ENCODE measurements around the gene ANKRD18A. TPM values are rescaled to one million over a fixed set of nuclear protein-coding genes. Genes with fewer than 3 reads are reported as not detected.
A peak's percentile ranks its signal among the peaks of the same experiment; 100 is the strongest.

The ANKRD18A gene
- total RNA-seq, result 10 to 100 TPM in 2 of 6 donors, 1 to 10 TPM in 2, under 1 TPM in 2; 0.67 to 14.4 (median 1.8) TPM

- no peaks in the 10 kb centered on the region for H3K9me3 ChIP-seq
- ATAC-seq (ENCODE audit: low FRiP score in 2 of 2) (peak; percentile 88 to 97), DNase-seq (peak; percentile 92 to 95)
- peaks cover 0 to 26% (median 4%) of the 10 kb centered on the region in 4 donors for H3K27me3 ChIP-seq
- H3K4me1 ChIP-seq, result peaks cover 14 to 33% (median 23%) of the 10 kb centered on the region in 4 donors
- TF ChIP-seq POLR2AphosphoS5 (IDR thresholded peaks at IDR 0.05), result no peak
- peak; percentile 26 to 82 (median 60) for TF ChIP-seq CTCF (IDR thresholded peaks at IDR 0.05)
- 0 to 2% methylated on average over 2 to 22 of the region's 76 CpGs for WGBS, 2 donors
- peak within 1 kb of the TSS; percentile 7 to 56 (median 47) for H3K4me3 ChIP-seq
- H3K27ac ChIP-seq, result peak within 1 kb of the TSS; percentile 42 to 82 (median 46)
- no peaks in the 10 kb centered on the region for H3K36me3 ChIP-seq
Observed at GRCh38 chr9:38620483-38621433, at the start of gene ANKRD18A. ANKRD18A (minus strand) TSS chr9:38620596; CDS start chr9:38620285, 311 bp downstream.

GRCh38 chr9:38668791-38669466, 48.5 kb upstream of the ANKRD18A start:
- no peak overlapping the region for H3K4me3 ChIP-seq
- no peaks in the 10 kb centered on the region for H3K9me3 ChIP-seq
- WGBS, 2 donors, result 94% methylated on average over 9 to 10 of the region's 10 CpGs
- TF ChIP-seq POLR2AphosphoS5 (IDR thresholded peaks at IDR 0.05), result no peak
- TF ChIP-seq CTCF (IDR thresholded peaks at IDR 0.05), result no peak
- no peak for TF ChIP-seq EP300 (IDR thresholded peaks at IDR 0.05)
- TF ChIP-seq POLR2A (IDR thresholded peaks at IDR 0.05), result no peak
- no peak for ATAC-seq (ENCODE audit: low FRiP score in 2 of 2)
- peaks cover 0 to 9% (median 8%) of the 10 kb centered on the region in 4 donors for H3K4me1 ChIP-seq
- H3K27ac ChIP-seq, result no peak overlapping the region
- H3K27me3 ChIP-seq, result no peaks in the 10 kb centered on the region
- H3K36me3 ChIP-seq, result no peaks in the 10 kb centered on the region
- DNase-seq, result no peak

- Histone ChIP-seq H3K9me3 (no peaks in the 10 kb centered on the region), H3K36me3 (no peaks in the 10 kb centered on the region), H3K27ac (no peak overlapping the region), H3K27me3 (no peaks in the 10 kb centered on the region), H3K4me1 (no peaks in the 10 kb centered on the region), H3K4me3 (no peak overlapping the region)
- TF ChIP-seq EP300 (IDR thresholded peaks at IDR 0.05) (no peak), POLR2AphosphoS5 (IDR thresholded peaks at IDR 0.05) (no peak), CTCF (IDR thresholded peaks at IDR 0.05) (no peak), POLR2A (IDR thresholded peaks at IDR 0.05) (no peak)
- DNase-seq, result no peak
- 63 to 64% methylated on average over 8 of the region's 8 CpGs for WGBS, 2 donors
- no peak for ATAC-seq (ENCODE audit: low FRiP score in 2 of 2)
Observed at GRCh38 chr9:38662763-38663593, 42.6 kb upstream of the ANKRD18A start.

- H3K36me3 ChIP-seq, result no peaks in the 10 kb centered on the region
- TF ChIP-seq POLR2AphosphoS5 (IDR thresholded peaks at IDR 0.05), result no peak
- no peak for TF ChIP-seq POLR2A (IDR thresholded peaks at IDR 0.05)
- TF ChIP-seq CTCF (IDR thresholded peaks at IDR 0.05), result no peak
- no peak for TF ChIP-seq EP300 (IDR thresholded peaks at IDR 0.05)
- no peak overlapping the region for H3K4me3 ChIP-seq
- WGBS, 2 donors, result 86 to 91% methylated on average over 7 of the region's 7 CpGs
- ATAC-seq (ENCODE audit: low FRiP score in 2 of 2) (no peak), DNase-seq (no peak)
- no peak overlapping the region for H3K27ac ChIP-seq
- no peaks in the 10 kb centered on the region for H3K27me3 ChIP-seq
- H3K9me3 ChIP-seq, result no peaks in the 10 kb centered on the region
- H3K4me1 ChIP-seq, result no peaks in the 10 kb centered on the region
Observed at GRCh38 chr9:38659538-38659937, 39.1 kb upstream of the ANKRD18A start.
